Activated T-cell treated with anti-CD3 and anti-CD28 coated beads for 4 hours (primary cell): ENCODE results near the gene BCAS3.
"Not testable (repeated sequence)": the region's sequence is repeated elsewhere in the genome, so short reads cannot be mapped to it uniquely, and the experiment has no call there.

ENCODE experiments used
- DNase-seq: peaks from one replicate; pipeline ENCODE4 v3.0.0-alpha.2; 2020

The BCAS3 gene

GRCh38 chr17:61357061-61357460 is 679.4 kb downstream of the BCAS3 start:
- DNase-seq: not testable (repeated sequence)

GRCh38 chr17:61359513-61359912 is 681.9 kb downstream of the BCAS3 start:
- DNase-seq: not testable (repeated sequence)

- DNase-seq: no peak
These were observed 682.8 kb downstream of the BCAS3 start for GRCh38 chr17:61360318-61360943.

GRCh38 chr17:61361084-61361483 is 683.4 kb downstream of the BCAS3 start:
- DNase-seq: no peak

- no peak for DNase-seq
These were observed 684.7 kb downstream of the BCAS3 start for GRCh38 chr17:61362396-61362795.

GRCh38 chr17:61362852-61363600 is 685.4 kb downstream of the BCAS3 start:
- DNase-seq: no peak

- no peak for DNase-seq
These were observed 686.2 kb downstream of the BCAS3 start for GRCh38 chr17:61363601-61364462.

GRCh38 chr17:61364463-61364846 is 686.8 kb downstream of the BCAS3 start:
- no peak for DNase-seq

- no peak for DNase-seq
These were observed 688.5 kb downstream of the BCAS3 start for GRCh38 chr17:61366076-61366714.

GRCh38 chr17:61366715-61367413 is 689.2 kb downstream of the BCAS3 start:
- no peak for DNase-seq

- no peak for DNase-seq
These were observed 690.6 kb downstream of the BCAS3 start for GRCh38 chr17:61368049-61368831.

GRCh38 chr17:61368832-61369450 is 691.3 kb downstream of the BCAS3 start:
- no peak for DNase-seq

- no peak for DNase-seq
These were observed 692.1 kb downstream of the BCAS3 start for GRCh38 chr17:61369751-61370150.

GRCh38 chr17:61371179-61371578 is 693.5 kb downstream of the BCAS3 start:
- DNase-seq: no peak

- DNase-seq: no peak
These were observed 694.0 kb downstream of the BCAS3 start for GRCh38 chr17:61371606-61372005.

GRCh38 chr17:61372436-61372835 is 694.8 kb downstream of the BCAS3 start:
- no peak for DNase-seq

- no peak for DNase-seq
These were observed 699.5 kb downstream of the BCAS3 start for GRCh38 chr17:61376931-61377838.

GRCh38 chr17:61378658-61379456 is 701.2 kb downstream of the BCAS3 start:
- DNase-seq: no peak
